ENCODE results near the gene PCNT. TPM values are rescaled to one million over a fixed set of nuclear protein-coding genes. Genes with fewer than 3 reads are reported as not detected.

Gene PCNT
- total and polyA plus RNA-seq, 10 donors: 6.4 to 43.7 (median 35.4) TPM

- intact Hi-C loops (cut with DNase I; ENCODE audit: low total_unique reads): no loop called here
- DNase-seq: no peak
- TF ChIP-seq POLR2A (IDR thresholded peaks at IDR 0.05) (no peak), CTCF (IDR thresholded peaks at IDR 0.05 in 8 of 11, conservative IDR thresholded peaks at IDR 0.05 in 3 of 11) (no peak), POLR2AphosphoS5 (IDR thresholded peaks at IDR 0.05) (no peak)
- Histone ChIP-seq H3K9me3 (no peaks in the 10 kb centered on the region), H3K4me3 (no peak overlapping the region), H3K27me3 (replicated peaks in 1 of 7) (no peaks in the 10 kb centered on the region), H3K36me3 (peaks cover 0 to 100% (median 61%) of the 10 kb centered on the region in 6 donors), H3K27ac (no peak overlapping the region), H3K4me1 (no peaks in the 10 kb centered on the region)
- 91 to 96% (median 93%) methylated on average over 19 to 23 of the region's 23 CpGs for WGBS, 5 donors
Observed at GRCh38 chr21:46388896-46389295, 64.9 kb downstream of the PCNT start.

GRCh38 chr21:46390603-46391545 lies 66.9 kb downstream of the PCNT start:
- no peaks in the 10 kb centered on the region for H3K27me3 ChIP-seq (replicated peaks in 1 of 7)
- TF ChIP-seq POLR2AphosphoS5 (IDR thresholded peaks at IDR 0.05): no peak
- intact Hi-C loops (cut with DNase I; ENCODE audit: low total_unique reads): no loop called here
- H3K9me3 ChIP-seq: no peaks in the 10 kb centered on the region
- DNase-seq: no peak
- WGBS, 5 donors: 89 to 97% (median 95%) methylated on average over 27 to 29 of the region's 29 CpGs
- H3K4me1 ChIP-seq: no peaks in the 10 kb centered on the region
- no peak overlapping the region for H3K27ac ChIP-seq
- peaks cover 0 to 100% (median 59%) of the 10 kb centered on the region in 6 donors for H3K36me3 ChIP-seq
- no peak overlapping the region for H3K4me3 ChIP-seq

- TF ChIP-seq POLR2A (IDR thresholded peaks at IDR 0.05) (no peak), CTCF (IDR thresholded peaks at IDR 0.05 in 8 of 11, conservative IDR thresholded peaks at IDR 0.05 in 3 of 11) (no peak), POLR2AphosphoS5 (IDR thresholded peaks at IDR 0.05) (no peak)
- intact Hi-C loops (cut with DNase I; ENCODE audit: low total_unique reads): no loop called here
- Histone ChIP-seq H3K4me1 (no peaks in the 10 kb centered on the region), H3K36me3 (peaks cover 0 to 100% (median 52%) of the 10 kb centered on the region in 6 donors), H3K4me3 (no peak overlapping the region), H3K27ac (no peak overlapping the region), H3K27me3 (replicated peaks in 1 of 7) (no peaks in the 10 kb centered on the region), H3K9me3 (no peaks in the 10 kb centered on the region)
- WGBS, 5 donors: 84 to 93% (median 87%) methylated on average over 9 of the region's 9 CpGs
- no peak for DNase-seq
Observed at GRCh38 chr21:46391773-46392172, 67.8 kb downstream of the PCNT start.

GRCh38 chr21:46392921-46393320 lies 69.0 kb downstream of the PCNT start:
- H3K9me3 ChIP-seq: no peaks in the 10 kb centered on the region
- no peaks in the 10 kb centered on the region for H3K4me1 ChIP-seq
- no peak for TF ChIP-seq CTCF (IDR thresholded peaks at IDR 0.05 in 8 of 11, conservative IDR thresholded peaks at IDR 0.05 in 3 of 11)
- no peak for TF ChIP-seq POLR2A (IDR thresholded peaks at IDR 0.05)
- TF ChIP-seq POLR2AphosphoS5 (IDR thresholded peaks at IDR 0.05): no peak
- no peak overlapping the region for H3K27ac ChIP-seq
- no peak overlapping the region for H3K4me3 ChIP-seq
- 81 to 93% (median 85%) methylated on average over 12 to 13 of the region's 13 CpGs for WGBS, 5 donors
- intact Hi-C loops (cut with DNase I; ENCODE audit: low total_unique reads): no loop called here
- DNase-seq: no peak
- H3K27me3 ChIP-seq (replicated peaks in 1 of 7): no peaks in the 10 kb centered on the region
- peaks cover 0 to 100% (median 63%) of the 10 kb centered on the region in 6 donors for H3K36me3 ChIP-seq

Measured in spleen (tissue), 11 donors.